PC-3 (cell line): ENCODE measurements around the gene SLCO2B1. TPM values are rescaled to one million over a fixed set of nuclear protein-coding genes. Genes with fewer than 3 reads are reported as not detected.

ENCODE experiments used
- ATAC-seq: fragments of 200-7000 bp; cut with Tn5 transposase; 2 replicates; pipeline ENCODE4 v1.9.1; 2020; ENCODE audit warnings: mild to moderate bottlenecking, moderate library complexity
- BruUV-seq: library from RNA; stranded (reverse); fragments of 400-500 nt; replicated peaks from 2 replicates; lab custom pipeline; 2021; lab: Mats Ljungman, UMichigan
- CTCF ChIA-PET: fragments of 300-600 bp; sonication (Branson Sonifier 250); formaldehyde crosslinking; loops from one replicate; lab custom pipeline; 2022; ENCODE audit warnings: antibody characterized with exemption; lab: Charles Lee
- POLR2A ChIA-PET: fragments of 300-600 bp; sonication (Branson Sonifier 250); formaldehyde crosslinking; loops from one replicate; lab custom pipeline; 2022; ENCODE audit warnings: antibody characterized with exemption; ENCODE audit not compliant: unreplicated experiment; lab: Charles Lee
- DNase-seq: peaks from one replicate; pipeline ENCODE4 v3.0.0-alpha.2; 2015
- H2AFZ ChIP-seq: fragments of 300-600 bp; sonication (generic); 2 replicates; pipeline ENCODE4 v1.6.0; 2016; ENCODE audit warnings: antibody characterized with exemption, low read length
- H3F3A ChIP-seq: fragments of 300-600 bp; sonication (generic); one replicate; pipeline ENCODE4 v1.6.0; 2017; ENCODE audit warnings: antibody characterized with exemption, low read length, control low read depth, mild to moderate bottlenecking; ENCODE audit not compliant: unreplicated experiment
- H3K27ac ChIP-seq: fragments of 300-600 bp; sonication (generic); 2 replicates; pipeline ENCODE4 v1.5.1; 2016; ENCODE audit warnings: mild to moderate bottlenecking, low read length
- H3K27me3 ChIP-seq: fragments of 300-600 bp; sonication (generic); 2 replicates; pipeline ENCODE4 v1.6.1; 2016; ENCODE audit warnings: low read length, mixed read lengths
- H3K36me3 ChIP-seq: fragments of 300-600 bp; sonication (generic); 2 replicates; pipeline ENCODE4 v1.6.1; 2016; ENCODE audit warnings: low read depth, mixed run types, low read length, mixed read lengths
- H3K4me1 ChIP-seq: fragments of 300-600 bp; sonication (generic); 2 replicates; pipeline ENCODE4 v1.5.1; 2016; ENCODE audit warnings: low read length; ENCODE audit not compliant: insufficient read depth
- H3K4me2 ChIP-seq: fragments of 300-600 bp; sonication (generic); 2 replicates; pipeline ENCODE4 v1.6.0; 2016; ENCODE audit warnings: low read length
- H3K4me3 ChIP-seq: fragments of 300-600 bp; sonication (generic); 2 replicates; pipeline ENCODE4 v1.5.1; 2016; ENCODE audit warnings: mild to moderate bottlenecking, low read length, mixed read lengths
- H3K79me2 ChIP-seq: fragments of 300-600 bp; sonication (generic); 2 replicates; pipeline ENCODE4 v1.6.1; 2017; ENCODE audit warnings: low read length, mixed read lengths
- H3K9ac ChIP-seq: fragments of 300-600 bp; sonication (generic); 2 replicates; pipeline ENCODE4 v1.6.0; 2016; ENCODE audit warnings: mild to moderate bottlenecking, low read length
- H3K9me2 ChIP-seq: fragments of 300-600 bp; sonication (generic); replicated peaks from 2 replicates; pipeline ENCODE4 v1.6.1; 2016; ENCODE audit warnings: mixed run types, low read length, mixed read lengths
- H3K9me3 ChIP-seq: fragments of 300-600 bp; sonication (generic); 2 replicates; pipeline ENCODE4 v1.6.1; 2016; ENCODE audit warnings: low read length, mixed read lengths
- H4K20me1 ChIP-seq: fragments of 300-600 bp; sonication (generic); 2 replicates; pipeline ENCODE4 v1.6.1; 2016; ENCODE audit warnings: low read length, mixed read lengths
- CTCF ChIP-seq: fragments of 300-600 bp; sonication (generic); conservative IDR thresholded peaks from 2 replicates; pipeline ENCODE4 v1.5.1; 2017; ENCODE audit warnings: antibody characterized with exemption, low read depth, mild to moderate bottlenecking, low read length
- EZH2 ChIP-seq: fragments of 300-600 bp; sonication (generic); IDR thresholded peaks from one replicate; pipeline ENCODE4 v1.6.1; 2017; ENCODE audit warnings: antibody characterized with exemption, mild to moderate bottlenecking, low read length; ENCODE audit not compliant: unreplicated experiment
- EZH2phosphoT487 ChIP-seq: fragments of 300-600 bp; sonication (generic); IDR thresholded peaks from 2 replicates; pipeline ENCODE4 v1.6.1; 2018; ENCODE audit warnings: mild to moderate bottlenecking, antibody characterized with exemption, low read length, borderline replicate concordance
- intact Hi-C: fragments of 100-400 bp; cut with micrococcal nuclease; formaldehyde crosslinking; loops from 2 replicates; pipeline ENCODE4 v1.9.0; 2023
- total RNA-seq: library from RNA; depleted of rRNA; stranded (reverse); fragments of >200 nt; gene quantifications from 2 replicates; pipeline ENCODE4 v1.2.3, GENCODE V29; 2014

Gene SLCO2B1
- total RNA-seq, 1 experiment from 2014 or later, result not detected

- H2AFZ ChIP-seq, result no peak overlapping the region
- ChIA-PET POLR2A (no interaction called here), CTCF (no interaction called here)
- TF ChIP-seq EZH2phosphoT487, result no peak
- TF ChIP-seq EZH2, result no peak
- TF ChIP-seq CTCF, result no peak
- H3K4me1 ChIP-seq, result no peaks in the 10 kb centered on the region
- no peaks in the 10 kb centered on the region for H3F3A ChIP-seq
- BruUV-seq, result no TSS peak
- H3K79me2 ChIP-seq, result no peaks in the 10 kb centered on the region
- ATAC-seq (no peak), DNase-seq (no peak)
- H3K27ac ChIP-seq, result no peak overlapping the region
- H4K20me1 ChIP-seq, result no peaks in the 10 kb centered on the region
- H3K9me3 ChIP-seq, result no peaks in the 10 kb centered on the region
- H3K4me2 ChIP-seq, result no peak overlapping the region
- H3K36me3 ChIP-seq, result no peaks in the 10 kb centered on the region
- no peak overlapping the region for H3K9ac ChIP-seq
- H3K27me3 ChIP-seq, result peaks cover 41% of the 10 kb centered on the region
- no peaks in the 10 kb centered on the region for H3K9me2 ChIP-seq
- H3K4me3 ChIP-seq, result no peak overlapping the region
- intact Hi-C loops, result no loop called here
Measured at GRCh38 chr11:75189911-75190310, 39.0 kb downstream of the SLCO2B1 start.

- Histone ChIP-seq H4K20me1 (no peaks in the 10 kb centered on the region), H3K79me2 (no peaks in the 10 kb centered on the region), H3K9me3 (no peaks in the 10 kb centered on the region), H3K4me2 (no peak overlapping the region), H3K4me1 (no peaks in the 10 kb centered on the region), H3K4me3 (no peak overlapping the region), H3K27me3 (peaks cover 43% of the 10 kb centered on the region), H3K9me2 (no peaks in the 10 kb centered on the region), H3F3A (no peaks in the 10 kb centered on the region), H3K36me3 (no peaks in the 10 kb centered on the region), H3K27ac (no peak overlapping the region), H2AFZ (no peak overlapping the region), H3K9ac (no peak overlapping the region)
- BruUV-seq, result no TSS peak
- ChIA-PET POLR2A (no interaction called here), CTCF (no interaction called here)
- intact Hi-C loops, result no loop called here
- DNase-seq, result no peak
- ATAC-seq, result no peak
- TF ChIP-seq CTCF (no peak), EZH2phosphoT487 (no peak), EZH2 (no peak)
Measured at GRCh38 chr11:75190652-75191329, 39.9 kb downstream of the SLCO2B1 start.

GRCh38 chr11:75191330-75191717 lies 40.4 kb downstream of the SLCO2B1 start:
- Histone ChIP-seq H3K9me3 (no peaks in the 10 kb centered on the region), H3K9ac (no peak overlapping the region), H3K4me3 (no peak overlapping the region), H4K20me1 (no peaks in the 10 kb centered on the region), H3F3A (no peaks in the 10 kb centered on the region), H3K36me3 (no peaks in the 10 kb centered on the region), H2AFZ (no peak overlapping the region), H3K27ac (no peak overlapping the region), H3K4me2 (no peak overlapping the region), H3K27me3 (peaks cover 43% of the 10 kb centered on the region), H3K79me2 (no peaks in the 10 kb centered on the region), H3K4me1 (no peaks in the 10 kb centered on the region), H3K9me2 (no peaks in the 10 kb centered on the region)
- intact Hi-C loops, result no loop called here
- ChIA-PET CTCF (no interaction called here), POLR2A (no interaction called here)
- no peak for DNase-seq
- ATAC-seq, result no peak
- no TSS peak for BruUV-seq
- TF ChIP-seq CTCF, result no peak
- no peak for TF ChIP-seq EZH2phosphoT487
- no peak for TF ChIP-seq EZH2
